ENCODE data around the gene NCKAP1.

Gene NCKAP1

GRCh38 chr2:183070942-183071844 is 32.9 kb upstream of the NCKAP1 start:
- no peak overlapping the region for H3K4me3 ChIP-seq (ENCODE audit: low read length)
- no peak for DNase-seq (ENCODE audit: low read depth)
- TF ChIP-seq, protein P1, sequence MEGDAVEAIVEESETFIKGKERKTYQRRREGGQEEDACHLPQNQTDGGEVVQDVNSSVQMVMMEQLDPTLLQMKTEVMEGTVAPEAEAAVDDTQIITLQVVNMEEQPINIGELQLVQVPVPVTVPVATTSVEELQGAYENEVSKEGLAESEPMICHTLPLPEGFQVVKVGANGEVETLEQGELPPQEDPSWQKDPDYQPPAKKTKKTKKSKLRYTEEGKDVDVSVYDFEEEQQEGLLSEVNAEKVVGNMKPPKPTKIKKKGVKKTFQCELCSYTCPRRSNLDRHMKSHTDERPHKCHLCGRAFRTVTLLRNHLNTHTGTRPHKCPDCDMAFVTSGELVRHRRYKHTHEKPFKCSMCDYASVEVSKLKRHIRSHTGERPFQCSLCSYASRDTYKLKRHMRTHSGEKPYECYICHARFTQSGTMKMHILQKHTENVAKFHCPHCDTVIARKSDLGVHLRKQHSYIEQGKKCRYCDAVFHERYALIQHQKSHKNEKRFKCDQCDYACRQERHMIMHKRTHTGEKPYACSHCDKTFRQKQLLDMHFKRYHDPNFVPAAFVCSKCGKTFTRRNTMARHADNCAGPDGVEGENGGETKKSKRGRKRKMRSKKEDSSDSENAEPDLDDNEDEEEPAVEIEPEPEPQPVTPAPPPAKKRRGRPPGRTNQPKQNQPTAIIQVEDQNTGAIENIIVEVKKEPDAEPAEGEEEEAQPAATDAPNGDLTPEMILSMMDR (conservative IDR thresholded peaks at IDR 0.05; ENCODE audit: low read depth, low read length), result peak; percentile 64

- DNase-seq (ENCODE audit: low read depth), result no peak
- TF ChIP-seq, protein P1 (conservative IDR thresholded peaks at IDR 0.05; ENCODE audit: low read depth, low read length), result no peak
- H3K4me3 ChIP-seq (ENCODE audit: low read length), result no peak overlapping the region
Measured at GRCh38 chr2:183069174-183069573, 30.9 kb upstream of the NCKAP1 start.

DNA sequence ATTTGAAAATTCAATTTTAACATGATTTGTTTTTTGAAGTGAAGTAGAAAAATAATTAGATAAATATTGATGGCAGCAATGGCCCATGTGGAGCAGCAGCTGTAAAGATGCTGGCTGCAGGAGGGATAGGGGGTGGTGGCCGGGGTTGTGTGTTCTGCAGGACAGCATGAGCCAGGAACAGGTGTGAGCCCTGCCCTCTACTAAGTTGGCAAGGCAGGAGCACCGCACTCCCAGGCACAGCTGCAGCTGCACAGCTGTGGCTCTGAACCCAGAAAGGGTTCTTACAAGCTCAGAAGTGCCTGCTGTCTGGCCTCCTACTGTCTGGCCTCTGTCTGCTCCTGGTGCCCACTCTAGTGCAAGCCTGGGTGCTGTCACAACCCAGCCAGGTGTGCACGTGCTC is 30.3 kb upstream of the NCKAP1 start:
- DNase-seq (ENCODE audit: low read depth), result no peak
- H3K4me3 ChIP-seq (ENCODE audit: low read length), result no peak overlapping the region
- TF ChIP-seq, protein P1 (conservative IDR thresholded peaks at IDR 0.05; ENCODE audit: low read depth, low read length), result no peak

- DNase-seq (ENCODE audit: low read depth), result peak; percentile 28
- TF ChIP-seq, protein P1 (conservative IDR thresholded peaks at IDR 0.05; ENCODE audit: low read depth, low read length), result no peak
- H3K4me3 ChIP-seq (ENCODE audit: low read length), result no peak overlapping the region
Measured at GRCh38 chr2:183063083-183063482, 24.8 kb upstream of the NCKAP1 start.

DNA sequence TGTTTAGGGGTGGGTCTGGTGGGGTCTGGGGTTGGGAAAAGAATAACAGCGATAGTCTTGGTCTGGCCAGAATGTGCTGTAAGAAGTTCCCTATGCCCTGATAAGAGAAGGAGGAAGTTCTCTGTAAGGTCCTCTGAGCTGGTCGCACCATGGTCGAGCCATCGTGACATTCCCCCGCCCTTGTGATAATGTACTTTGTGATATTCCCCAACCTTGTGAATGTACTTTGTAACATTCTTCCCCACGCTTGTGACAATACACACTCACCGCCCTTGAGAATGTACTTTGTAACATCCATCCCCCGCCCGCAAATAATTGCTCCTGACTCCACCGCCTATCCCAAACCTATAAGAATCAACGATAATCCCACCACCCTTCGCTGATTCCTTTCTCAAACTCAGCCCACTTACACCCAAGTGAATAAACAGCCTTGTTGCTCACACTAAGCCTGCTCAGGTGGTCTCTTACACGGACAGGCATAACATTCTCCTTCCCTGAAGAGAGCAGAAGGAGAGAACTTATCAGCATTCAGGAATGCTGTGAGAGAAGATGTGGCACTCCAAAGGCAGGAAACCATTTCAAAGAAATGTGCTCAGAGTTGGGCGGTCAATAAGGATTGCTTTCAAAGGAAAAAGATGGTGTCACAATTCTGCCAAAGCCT is 22.4 kb upstream of the NCKAP1 start:
- H3K4me3 ChIP-seq (ENCODE audit: low read length), result no peak overlapping the region
- no peak for DNase-seq (ENCODE audit: low read depth)
- TF ChIP-seq, protein P1 (conservative IDR thresholded peaks at IDR 0.05; ENCODE audit: low read depth, low read length), result no peak

DNA sequence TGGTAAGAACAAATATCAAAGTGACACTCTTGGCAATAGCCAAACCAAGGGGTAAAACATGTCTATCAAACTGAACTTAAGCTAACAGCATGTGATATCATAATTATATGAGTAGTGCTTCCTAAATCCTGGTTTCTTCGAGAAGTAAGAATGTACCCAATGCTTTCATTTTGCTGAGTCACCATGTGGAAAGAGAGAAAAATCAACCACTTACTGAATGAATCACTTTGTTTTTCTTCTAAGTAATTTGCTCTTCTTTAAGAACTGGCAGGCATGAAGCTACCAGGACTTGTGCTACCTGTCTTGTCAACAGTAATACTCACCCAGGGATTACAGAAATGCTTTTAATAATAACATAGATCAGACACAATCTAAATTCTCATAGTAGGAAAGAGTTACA is 21.3 kb upstream of the NCKAP1 start:
- TF ChIP-seq, protein P1 (conservative IDR thresholded peaks at IDR 0.05; ENCODE audit: low read depth, low read length), result no peak
- no peak overlapping the region for H3K4me3 ChIP-seq (ENCODE audit: low read length)
- DNase-seq (ENCODE audit: low read depth), result peak; percentile 60

All from retinal pigment epithelial cell (primary cell).